Dermis microvascular lymphatic vessel endothelial cell (primary cell): ENCODE data around the gene PALMD. TPM values are rescaled to one million over a fixed set of nuclear protein-coding genes. Genes with fewer than 3 reads are reported as not detected.

Experiments
- DNase-seq, 2 donors: peaks; one replicate each; pipeline versions ENCODE4 v3.0.0 to v3.0.0-alpha.2; 2010; ENCODE audit warnings: low read depth in 2 of 2
- total RNA-seq: library from RNA; depleted of rRNA; stranded (reverse); fragments of >200 nt; gene quantifications from 2 replicates; pipeline ENCODE4 v1.2.1, GENCODE V29; 2014

Gene PALMD
- total RNA-seq, 1 donor from 2014 or later, result 10.9 TPM

DNA sequence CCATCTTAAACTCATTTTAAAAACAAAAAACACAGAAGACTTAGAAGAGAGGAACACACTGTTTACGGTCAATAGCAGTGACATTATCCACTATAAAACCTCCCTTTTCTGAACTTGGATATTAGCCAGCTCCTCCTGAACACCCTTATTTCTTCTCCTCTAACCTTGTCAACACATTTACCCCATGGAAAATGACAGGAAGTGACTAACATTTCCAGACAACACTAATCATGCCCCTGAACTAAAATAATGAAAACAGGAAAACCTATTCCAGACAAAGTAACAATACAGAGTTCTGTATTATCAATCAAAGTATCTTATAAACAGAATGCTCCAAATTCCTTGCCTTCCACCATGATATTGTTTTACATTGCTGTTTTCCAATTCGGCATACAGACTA is 45.3 kb downstream of the PALMD start:
- peak; percentile 61 to 97 for DNase-seq

DNA sequence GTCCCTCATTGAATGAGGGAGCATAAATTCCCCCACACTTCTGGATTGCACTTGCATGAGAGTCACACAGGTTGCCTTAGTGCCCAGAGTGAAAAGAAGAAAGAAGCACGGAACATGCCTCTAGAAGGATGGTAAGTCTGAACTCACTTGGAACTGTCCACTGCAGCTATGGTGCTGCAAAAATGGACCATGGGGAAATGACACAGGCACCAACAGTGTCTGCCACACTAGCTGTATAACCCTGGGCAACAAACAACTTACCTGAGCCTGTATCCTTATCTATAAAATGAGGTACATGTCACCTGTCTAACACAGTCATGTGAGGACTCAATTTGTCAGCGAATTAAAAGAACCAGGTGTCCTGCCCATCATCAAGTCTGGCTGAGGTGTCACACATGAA is 50.7 kb downstream of the PALMD start:
- no peak for DNase-seq

DNA sequence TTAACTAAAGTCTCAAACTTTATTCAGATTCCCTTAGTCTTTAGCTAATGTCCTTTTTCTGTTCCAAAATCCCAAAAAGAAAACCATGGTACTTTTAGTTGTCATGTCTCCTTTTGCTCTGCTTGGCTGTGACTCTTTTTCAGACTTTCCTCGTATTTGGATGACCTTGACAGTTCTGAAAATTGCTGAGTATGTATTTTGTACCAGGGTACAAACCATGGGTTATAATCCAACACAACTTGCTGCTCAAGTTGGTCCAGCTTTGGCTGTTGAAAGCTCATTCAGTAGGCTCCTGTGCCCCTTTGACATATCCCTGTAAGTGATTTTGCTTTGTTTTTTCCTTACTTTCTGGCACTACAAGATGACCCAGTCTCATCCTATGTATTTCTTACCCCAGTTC is 51.7 kb downstream of the PALMD start:
- no peak for DNase-seq

DNA sequence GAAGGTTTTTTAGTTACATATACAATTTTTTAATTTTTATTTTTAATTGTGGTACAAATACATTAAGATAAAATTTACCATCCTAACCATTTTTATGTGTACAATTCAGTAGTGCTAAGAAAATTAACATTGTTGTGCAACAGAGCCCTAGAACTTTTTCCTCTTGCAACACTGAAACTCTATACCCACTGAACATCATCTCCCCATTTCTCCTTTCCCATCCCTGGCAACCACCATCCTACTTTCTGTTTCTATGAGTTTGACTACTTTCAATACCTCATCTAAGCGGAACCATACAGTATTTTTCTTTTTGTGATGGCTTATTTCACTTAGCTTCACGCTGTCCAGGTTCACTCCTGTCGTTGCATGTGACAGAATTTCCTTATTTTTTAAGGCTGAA is 54.1 kb downstream of the PALMD start:
- no peak for DNase-seq

DNA sequence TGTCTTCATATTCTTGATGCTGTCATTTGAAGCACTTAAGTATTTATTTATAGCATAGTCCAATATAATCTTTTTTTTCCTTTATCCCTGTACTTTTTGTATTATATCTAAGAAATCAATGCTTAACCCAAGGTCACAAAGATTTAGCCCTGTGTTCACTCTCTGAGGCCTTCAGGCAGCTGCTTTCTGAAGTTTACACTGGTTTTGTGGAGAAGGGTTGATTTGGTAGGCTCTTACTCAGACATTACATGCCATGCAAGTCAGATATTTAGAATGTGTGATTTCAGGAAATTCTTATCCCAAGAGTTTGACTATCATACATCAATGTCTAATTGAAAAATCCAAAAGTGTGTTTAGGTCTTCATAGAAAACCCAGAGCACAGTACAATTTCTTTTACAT is 56.3 kb downstream of the PALMD start:
- DNase-seq, result no peak

DNA sequence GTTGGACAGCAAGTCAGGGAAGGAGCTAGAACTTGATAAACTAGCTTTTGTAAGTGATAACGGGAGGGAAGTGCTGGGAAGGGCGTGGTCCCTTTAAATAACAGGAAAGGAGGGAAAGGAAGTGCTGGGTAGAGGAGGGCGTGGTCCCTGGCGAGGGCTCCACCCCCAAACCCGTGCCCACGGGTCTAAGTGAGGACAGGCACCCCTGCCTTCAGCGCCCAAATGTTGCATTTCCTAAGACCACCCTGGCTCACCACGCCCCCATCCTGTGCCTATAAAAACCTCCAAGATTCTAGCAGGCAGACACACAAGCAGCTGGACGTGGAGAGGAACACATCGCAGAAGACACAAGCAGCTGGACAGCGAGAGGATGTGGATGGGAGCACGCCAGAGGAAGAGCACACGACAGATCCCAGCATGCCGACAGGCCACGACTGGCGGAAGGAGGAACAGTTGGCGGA is 58.5 kb downstream of the PALMD start:
- DNase-seq, result no peak

DNA sequence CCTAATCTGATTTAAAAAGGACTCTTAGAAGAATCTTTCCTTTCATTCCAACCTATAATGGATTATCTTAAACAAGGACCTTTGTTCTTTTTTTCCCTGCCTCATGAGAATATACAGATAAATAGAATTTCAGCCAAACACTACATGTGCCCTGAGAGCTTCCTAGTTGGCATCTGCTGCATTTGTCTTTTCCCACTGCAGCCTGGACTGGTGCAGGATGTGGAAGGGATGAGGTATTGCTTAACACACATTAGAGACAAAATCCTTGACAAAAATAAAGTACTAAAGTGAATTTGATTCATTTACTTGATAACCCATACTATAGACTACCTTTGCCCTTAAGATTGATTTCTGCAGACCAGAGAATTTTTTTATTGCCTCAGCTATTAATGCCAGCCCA is 59.5 kb downstream of the PALMD start:
- peak in 1 of 2 donors; percentile 35 for DNase-seq

DNA sequence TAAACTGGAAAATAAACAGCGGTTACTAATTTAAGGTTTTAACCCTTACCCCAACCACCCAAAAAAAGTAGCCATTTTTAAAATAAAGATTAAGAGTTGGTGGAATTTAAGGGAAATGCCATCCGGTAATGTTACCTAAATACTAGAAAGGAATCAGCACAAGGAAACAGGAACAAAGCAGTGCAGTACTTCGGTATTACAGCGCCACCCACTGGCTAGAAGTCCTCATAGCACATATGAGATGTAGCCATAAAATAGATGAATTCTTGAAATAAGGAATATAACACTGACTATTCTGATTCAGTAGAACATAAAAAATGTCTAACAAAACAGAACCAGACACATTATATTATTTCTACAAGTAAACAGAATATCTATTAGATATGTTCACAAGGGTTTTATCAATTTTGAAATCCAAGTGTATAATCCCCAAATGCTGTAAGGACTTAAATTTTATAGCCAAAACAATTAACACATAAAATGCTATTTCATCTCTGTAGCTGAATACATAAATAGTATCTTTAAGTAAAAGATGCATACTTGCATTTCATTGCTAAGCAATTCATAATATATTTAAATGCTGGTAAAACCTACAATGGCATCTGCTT is 61.7 kb downstream of the PALMD start:
- DNase-seq, result peak; percentile 61 to 79

DNA sequence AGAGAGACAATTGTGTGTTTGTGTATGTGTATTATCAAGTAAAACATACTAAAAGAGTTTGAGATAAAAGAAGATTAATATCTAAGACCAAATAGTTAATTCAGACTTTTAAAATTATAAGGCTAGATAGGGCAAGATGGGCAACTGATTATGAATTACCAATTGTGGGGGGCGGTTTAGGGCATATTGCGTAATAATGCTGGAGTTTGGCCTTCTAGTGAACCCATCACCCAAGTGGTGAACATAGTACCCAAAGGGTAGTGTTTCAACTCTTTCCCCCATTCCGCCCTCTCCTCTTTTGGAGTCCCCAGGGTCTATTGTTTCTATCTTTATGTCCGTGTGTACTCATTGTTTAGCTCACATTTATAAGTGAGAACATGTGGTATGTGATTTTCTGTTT is 65.1 kb downstream of the PALMD start:
- no peak for DNase-seq

DNA sequence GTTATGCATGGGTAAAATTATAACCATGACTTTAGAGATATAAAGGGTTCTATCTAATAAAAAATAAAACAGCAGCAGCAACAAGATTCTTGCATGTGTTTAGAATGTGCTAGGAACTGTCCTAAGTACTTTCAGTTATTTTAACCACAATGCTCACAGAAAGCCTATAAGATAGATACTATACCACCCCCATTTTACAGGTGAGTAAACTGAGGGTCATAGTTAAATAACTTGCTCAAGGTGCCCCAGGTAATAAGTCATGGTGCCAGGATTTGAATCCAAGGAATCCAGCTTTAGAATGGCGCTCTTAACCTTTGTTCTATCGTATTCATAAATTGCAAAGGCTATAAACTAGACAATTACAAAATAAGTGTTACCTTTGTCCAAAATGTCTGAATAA is 67.1 kb downstream of the PALMD start:
- no peak for DNase-seq

DNA sequence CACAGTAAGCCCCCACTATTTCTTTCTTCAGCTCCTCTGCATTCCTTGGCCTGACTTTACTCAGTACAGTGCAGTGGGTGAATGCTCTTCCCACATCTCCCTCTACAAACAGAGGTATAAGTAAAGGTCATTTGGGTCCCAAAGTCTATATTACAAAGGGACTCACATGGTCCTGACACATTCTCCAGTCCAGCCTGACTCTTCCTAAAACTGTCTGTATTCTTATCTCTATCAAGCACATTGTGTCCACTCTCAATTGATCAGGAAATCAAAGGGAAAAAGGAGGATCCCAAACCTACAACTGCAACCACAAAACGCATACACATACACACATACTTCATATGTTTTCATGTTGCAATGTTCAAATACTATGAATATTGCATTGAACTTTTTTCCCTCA is 71.1 kb downstream of the PALMD start:
- no peak for DNase-seq

DNA sequence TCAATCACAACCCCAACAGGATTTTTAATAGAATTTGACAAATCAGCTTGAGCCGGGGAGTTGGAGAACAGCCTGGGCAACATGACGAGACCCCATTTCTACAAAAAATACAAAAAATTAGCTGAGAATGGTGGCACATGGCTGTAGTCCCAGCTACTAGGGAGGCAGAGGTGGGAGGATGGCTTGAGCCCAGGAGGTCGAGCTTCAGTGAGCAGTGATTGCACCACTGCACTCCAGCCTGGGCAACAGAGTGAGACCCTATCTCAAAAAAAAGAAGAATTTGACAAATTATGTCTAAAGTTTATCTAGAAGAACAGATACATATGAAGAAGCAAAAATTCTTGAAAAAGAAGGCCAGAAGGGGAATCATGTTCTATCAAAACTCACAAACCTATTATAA is 77.3 kb downstream of the PALMD start:
- no peak for DNase-seq

DNA sequence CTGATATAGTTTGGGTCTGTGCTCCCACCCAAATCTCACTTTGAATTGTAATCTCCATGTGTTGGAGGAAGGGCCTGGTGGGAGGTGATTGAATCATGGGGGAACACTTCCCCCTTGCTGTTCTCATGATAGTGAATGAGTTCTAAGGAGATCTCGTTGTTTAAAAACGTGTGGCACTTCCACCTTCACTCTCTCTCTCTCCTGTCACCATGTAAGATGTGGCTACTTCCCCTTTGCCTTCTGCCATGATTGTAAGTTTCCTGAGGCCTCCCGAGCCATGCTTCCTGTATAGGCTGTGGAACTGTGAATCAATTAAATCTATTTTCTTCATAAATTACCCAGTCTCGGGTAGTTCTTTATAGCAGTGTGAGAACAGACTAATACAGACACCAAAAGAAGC is 80.1 kb downstream of the PALMD start:
- no peak for DNase-seq

DNA sequence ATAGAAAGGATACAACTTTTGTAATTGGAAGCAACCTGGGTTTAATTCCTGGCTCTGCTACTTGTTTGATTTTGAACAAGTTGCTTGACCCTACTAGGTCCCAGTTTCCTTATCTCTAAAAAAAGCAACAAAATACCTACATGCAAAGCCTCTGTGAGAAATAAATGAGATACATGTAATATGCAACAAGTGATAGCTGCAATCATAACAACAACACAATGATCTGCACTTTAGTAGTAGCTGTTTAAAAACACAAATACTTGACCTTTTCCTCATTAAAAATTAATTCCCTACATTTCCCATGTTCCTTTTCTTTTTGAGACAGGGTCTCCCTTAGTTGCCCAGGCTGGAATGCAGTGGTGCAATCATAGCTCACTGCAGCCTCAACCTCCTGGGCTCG is 80.5 kb downstream of the PALMD start:
- DNase-seq, result no peak

DNA sequence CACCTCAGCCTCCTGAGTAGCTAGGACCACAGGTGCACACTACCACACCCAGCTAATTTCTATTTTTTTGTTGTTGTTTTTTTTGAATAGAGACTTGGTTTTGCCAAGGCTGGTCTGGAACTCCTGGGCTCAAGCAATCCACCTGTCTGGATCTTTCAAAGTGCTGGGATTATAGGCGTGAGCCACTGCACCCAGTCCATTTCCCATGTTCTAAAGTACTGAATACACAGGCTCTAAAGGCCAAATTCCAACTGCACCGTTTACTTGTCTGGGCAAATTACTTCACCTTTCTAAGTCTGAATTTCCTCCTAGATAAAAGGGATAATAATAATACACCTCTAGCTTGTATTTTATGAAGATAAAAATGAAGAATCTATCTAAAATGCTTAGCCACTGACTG is 80.9 kb downstream of the PALMD start:
- no peak for DNase-seq

DNA sequence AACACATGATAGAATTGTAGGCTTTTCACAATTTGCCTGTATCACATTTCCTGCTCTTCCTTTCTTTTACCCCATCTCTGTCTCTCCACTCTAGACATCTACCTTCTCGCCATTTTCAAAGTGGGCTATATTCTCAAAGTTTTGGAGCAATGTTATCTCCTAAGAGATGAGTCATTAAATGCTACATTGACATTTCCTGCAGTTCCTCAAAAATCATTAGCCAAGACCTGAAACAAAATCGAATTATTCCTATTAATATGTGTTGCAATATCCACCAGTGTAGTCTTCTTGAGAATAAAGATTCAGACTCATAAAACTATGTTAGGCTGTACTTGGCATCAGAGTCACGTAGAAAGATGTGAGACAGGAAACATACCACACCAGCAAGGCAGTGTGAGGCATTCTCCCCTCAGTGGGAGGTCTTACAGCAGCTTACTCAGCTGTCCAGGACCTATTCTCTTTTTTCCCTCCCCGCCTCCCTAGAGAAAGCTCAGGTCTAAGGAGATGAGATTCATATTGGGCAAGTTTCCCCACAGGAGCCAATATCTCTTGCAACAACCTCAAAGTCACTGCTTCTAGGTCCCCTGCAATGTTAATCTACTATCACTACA is 81.8 kb downstream of the PALMD start:
- peak in 1 of 2 donors; percentile 87 for DNase-seq

DNA sequence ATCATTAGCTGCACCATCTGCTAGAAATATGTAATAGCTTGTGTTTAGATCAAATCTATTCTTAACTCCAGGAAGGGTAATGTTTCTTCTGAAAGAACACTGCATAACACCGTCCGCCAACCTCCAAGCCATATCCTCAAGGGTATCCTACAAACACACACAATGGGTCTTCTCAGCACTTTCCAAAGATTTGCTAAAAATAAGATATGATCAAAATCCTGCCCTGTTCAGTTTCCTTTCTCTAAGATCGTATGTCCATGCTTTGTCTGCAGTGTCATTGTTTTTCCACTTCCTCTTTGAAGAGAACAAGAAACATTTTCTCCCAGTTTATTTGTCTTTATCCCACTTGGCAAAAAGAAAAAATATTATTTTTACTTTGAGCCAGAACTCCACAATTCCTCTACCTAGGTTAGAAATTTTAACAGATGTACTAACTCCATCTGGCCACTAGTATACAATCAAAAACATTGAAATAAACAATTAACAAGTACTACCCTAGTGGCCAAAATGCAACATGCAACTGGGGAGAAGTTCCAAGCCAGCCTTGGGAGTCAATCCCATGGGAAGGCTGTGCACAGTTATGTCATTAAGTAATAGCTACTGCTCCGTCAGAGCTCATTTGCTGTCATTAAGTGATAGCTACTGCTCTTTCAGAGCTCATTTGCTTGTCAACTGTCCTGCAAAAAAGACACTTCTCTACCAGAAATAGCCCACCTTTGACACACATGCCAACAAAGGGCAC is 82.8 kb downstream of the PALMD start:
- DNase-seq, result peak; percentile 15 to 81

DNA sequence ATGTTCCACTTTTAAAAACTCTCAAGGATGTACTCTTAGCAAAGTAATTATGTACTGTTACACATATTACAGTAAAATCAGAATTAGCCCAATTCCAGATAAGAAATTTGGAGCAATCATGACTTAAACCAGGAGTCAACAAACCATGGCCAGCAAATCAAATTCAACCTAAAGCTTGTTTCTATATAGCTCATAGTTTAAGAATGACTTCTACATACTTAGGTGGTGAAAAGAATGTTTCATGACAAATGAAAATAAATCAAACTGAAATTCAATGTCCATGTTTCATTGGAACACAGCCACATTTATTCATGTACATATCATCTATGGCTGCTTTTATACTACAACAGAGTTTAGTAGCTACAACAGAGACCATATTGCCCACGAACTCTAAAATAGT is 85.5 kb downstream of the PALMD start:
- DNase-seq, result no peak

DNA sequence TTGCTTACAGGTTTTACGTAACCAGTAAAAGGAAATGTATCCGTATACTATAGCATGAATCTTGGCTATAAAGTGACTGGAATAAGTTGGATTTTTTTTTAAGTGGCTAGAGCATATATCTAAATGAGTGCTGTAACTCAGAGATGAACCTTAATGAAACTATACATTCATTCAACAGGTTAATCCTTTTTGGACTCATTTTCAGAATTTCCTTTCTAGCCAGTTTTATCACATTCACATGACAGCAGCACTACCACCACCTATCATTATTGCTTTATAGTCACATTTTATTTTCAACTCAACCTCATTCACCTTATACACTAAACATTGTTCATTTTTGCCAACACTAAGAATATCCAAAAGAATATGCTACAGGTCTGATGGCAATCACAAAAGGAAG is 89.9 kb downstream of the PALMD start:
- no peak for DNase-seq

DNA sequence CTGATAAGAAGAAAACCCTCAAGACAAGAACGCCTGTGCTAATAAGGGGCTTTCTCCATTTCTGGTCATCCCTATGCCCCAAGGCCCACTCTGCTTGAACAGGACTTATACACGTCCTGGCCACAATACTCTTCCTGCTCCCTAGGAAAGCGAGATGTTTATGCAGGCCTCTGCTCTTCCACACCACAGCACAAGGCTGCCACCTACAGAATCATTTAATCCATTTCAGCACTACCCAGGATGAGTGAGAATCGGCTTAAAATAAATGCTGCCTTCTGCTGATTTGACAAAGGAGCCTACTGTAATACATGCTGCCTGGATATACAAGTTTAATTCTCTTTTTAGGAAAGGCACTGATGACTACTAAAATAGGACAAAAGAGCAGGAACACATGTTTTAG is 91.1 kb downstream of the PALMD start:
- DNase-seq, result peak; percentile 57 to 88

DNA sequence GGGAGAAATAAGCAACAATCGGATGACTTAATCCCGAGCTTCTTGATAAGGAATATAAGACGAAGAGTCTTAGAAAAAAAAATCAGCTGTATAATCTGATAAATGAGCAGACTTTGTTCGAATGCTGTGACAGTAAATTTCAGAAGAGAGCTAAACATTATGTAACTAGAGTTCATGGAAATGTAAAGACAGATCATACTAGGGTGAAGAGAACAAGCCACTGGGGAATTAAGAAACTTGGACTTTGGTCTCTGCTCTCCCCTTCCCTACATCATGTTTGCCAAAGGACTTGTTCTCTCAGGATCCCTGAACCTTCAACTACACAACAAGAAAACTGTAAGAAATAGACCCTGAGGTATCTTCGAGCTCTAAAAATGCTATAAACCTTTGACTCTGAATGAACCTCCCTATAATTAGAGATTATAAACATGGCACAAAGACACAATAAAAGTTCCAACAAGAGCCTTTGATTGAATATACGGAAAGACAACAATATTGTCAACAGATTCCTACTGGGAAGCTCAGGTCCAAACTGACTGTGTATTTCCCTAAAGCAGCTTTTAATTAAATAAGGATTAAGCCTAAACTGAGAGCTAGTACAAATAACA is 93.0 kb downstream of the PALMD start:
- DNase-seq, result no peak

DNA sequence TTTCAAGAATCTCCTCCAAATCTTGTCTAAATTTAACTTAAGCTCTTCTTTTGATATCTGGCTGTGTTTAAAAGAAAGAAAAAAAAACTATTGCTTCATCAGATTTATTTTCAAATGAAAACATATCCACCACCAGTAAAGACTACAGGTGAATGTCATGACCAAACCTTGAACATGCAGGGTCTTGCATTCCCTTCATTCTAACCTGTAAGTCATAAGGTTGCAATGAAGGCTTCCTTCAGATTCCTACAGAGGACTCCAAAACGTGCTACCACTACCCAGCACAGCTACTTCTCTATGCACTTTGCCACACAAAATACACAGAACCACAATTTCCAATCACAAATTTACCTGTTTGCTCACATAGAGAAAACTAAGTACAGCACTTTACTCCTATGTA is 94.2 kb downstream of the PALMD start:
- no peak for DNase-seq
